Forelimb muscle (tissue), 1 donor: ENCODE measurements around the gene FAM107B. TPM values are rescaled to one million over a fixed set of nuclear protein-coding genes. Genes with fewer than 3 reads are reported as not detected.

Experiments used
- DNase-seq: peaks from one replicate; pipeline ENCODE4 v3.0.0-alpha.2; 2013; ENCODE audit warnings: low read depth
- polyA plus RNA-seq: library from polyadenylated mRNA; unstranded; fragments of 120-200 nt; gene quantifications from one replicate; pipeline ENCODE4 v1.2.1, GENCODE V29; 2013; ENCODE audit not compliant: insufficient read length

Gene FAM107B
- polyA plus RNA-seq, 1 donor: 17.7 TPM

- no peak for DNase-seq
These were observed 1.8 kb upstream of the FAM107B start for GRCh38 chr10:14776546-14776945.

GRCh38 chr10:14775656-14776055 lies 959 bp upstream of the FAM107B start:
- no peak for DNase-seq

GRCh38 chr10:14774214-14774580 lies 500 bp downstream of the FAM107B start:
- DNase-seq: no peak

- DNase-seq: no peak
These were observed 1.0 kb downstream of the FAM107B start for GRCh38 chr10:14773551-14774213.

- no peak for DNase-seq
These were observed 2.3 kb downstream of the FAM107B start for GRCh38 chr10:14772399-14772798.

GRCh38 chr10:14770927-14771326 lies 3.8 kb downstream of the FAM107B start:
- DNase-seq: no peak

GRCh38 chr10:14761372-14761771 lies 13.3 kb downstream of the FAM107B start:
- no peak for DNase-seq

- no peak for DNase-seq
These were observed 15.6 kb downstream of the FAM107B start for GRCh38 chr10:14758994-14759664.

GRCh38 chr10:14758451-14758850 lies 16.2 kb downstream of the FAM107B start:
- DNase-seq: no peak

- no peak for DNase-seq
These were observed 16.7 kb downstream of the FAM107B start for GRCh38 chr10:14757986-14758385.

GRCh38 chr10:14757394-14757793 lies 17.3 kb downstream of the FAM107B start:
- no peak for DNase-seq

GRCh38 chr10:14753441-14753840 lies 21.3 kb downstream of the FAM107B start:
- no peak for DNase-seq

GRCh38 chr10:14751921-14752320 lies 22.8 kb downstream of the FAM107B start:
- DNase-seq: peak; percentile 86

GRCh38 chr10:14751014-14751896 lies 23.4 kb downstream of the FAM107B start:
- DNase-seq: peak; percentile 78

- no peak for DNase-seq
These were observed 25.5 kb downstream of the FAM107B start for GRCh38 chr10:14749070-14749809.

- DNase-seq: no peak
These were observed 26.3 kb downstream of the FAM107B start for GRCh38 chr10:14748441-14748840.

- DNase-seq: no peak
These were observed 31.9 kb downstream of the FAM107B start for GRCh38 chr10:14742815-14743214.

GRCh38 chr10:14742382-14742781 lies 32.3 kb downstream of the FAM107B start:
- no peak for DNase-seq

GRCh38 chr10:14740684-14741247 lies 33.9 kb downstream of the FAM107B start:
- DNase-seq: no peak

GRCh38 chr10:14737808-14738545 lies 36.7 kb downstream of the FAM107B start:
- DNase-seq: no peak

GRCh38 chr10:14736600-14737081 lies 38.1 kb downstream of the FAM107B start:
- no peak for DNase-seq
